Chondrocyte (in vitro differentiated cells): ENCODE data around the gene LYPD5. TPM values are rescaled to one million over a fixed set of nuclear protein-coding genes. Genes with fewer than 3 reads are reported as not detected.
"Not testable (repeated sequence)": the region's sequence is repeated elsewhere in the genome, so short reads cannot be mapped to it uniquely, and the experiment has no call there.

Experiments used
- DNase-seq: peaks from one replicate; pipeline ENCODE4 v3.0.0; 2021; ENCODE audit warnings: mixed read lengths, low spot score
- H3K27ac Mint-ChIP-seq: one replicate; pipeline ENCODE4 v1.8.0; 2021; ENCODE audit warnings: mild to moderate bottlenecking, moderate library complexity, mixed read lengths; ENCODE audit not compliant: unreplicated experiment
- H3K27me3 Mint-ChIP-seq: 2 replicates; pipeline ENCODE4 v1.8.0; 2021; ENCODE audit warnings: low read depth, mixed read lengths
- H3K36me3 Mint-ChIP-seq: 2 replicates; pipeline ENCODE4 v1.8.0; 2021; ENCODE audit warnings: low read depth, mixed read lengths
- H3K4me1 Mint-ChIP-seq: 2 replicates; pipeline ENCODE4 v1.8.0; 2021; ENCODE audit warnings: low read depth, mild to moderate bottlenecking, mixed read lengths
- H3K4me3 Mint-ChIP-seq: one replicate; pipeline ENCODE4 v1.8.0; 2021; ENCODE audit warnings: mild to moderate bottlenecking, moderate library complexity, mixed read lengths; ENCODE audit not compliant: unreplicated experiment
- H3K9me3 Mint-ChIP-seq: 2 replicates; pipeline ENCODE4 v1.8.0; 2021; ENCODE audit warnings: low read depth, mixed read lengths
- CTCF ChIP-seq: fragments of 200-600 bp; sonication (generic); IDR thresholded peaks from 2 replicates; pipeline ENCODE4 v1.5.0; 2021; ENCODE audit warnings: antibody characterized with exemption, mild to moderate bottlenecking, moderate library complexity
- total RNA-seq: library from RNA; stranded (reverse); gene quantifications from 3 replicates; pipeline ENCODE4 v1.2.1, GENCODE V29; 2021

LYPD5 gene
- total RNA-seq, 1 donor from 2014 or later = not detected

GRCh38 chr19:43818500-43818899, 16.3 kb upstream of the LYPD5 start:
- Mint-ChIP-seq H3K27ac (no peak overlapping the region), H3K4me1 (no peaks in the 10 kb centered on the region), H3K27me3 (peaks cover 10% of the 10 kb centered on the region), H3K9me3 (peaks cover 2% of the 10 kb centered on the region), H3K4me3 (no peak overlapping the region), H3K36me3 (no peaks in the 10 kb centered on the region)
- no peak for TF ChIP-seq CTCF
- DNase-seq = no peak

GRCh38 chr19:43817454-43817853, 15.2 kb upstream of the LYPD5 start:
- not testable (repeated sequence) for H3K4me3 Mint-ChIP-seq, H3K36me3 Mint-ChIP-seq, DNase-seq, H3K9me3 Mint-ChIP-seq, H3K4me1 Mint-ChIP-seq, H3K27ac Mint-ChIP-seq
- peaks cover 14% of the 10 kb centered on the region for H3K27me3 Mint-ChIP-seq

- no peak for DNase-seq
- H3K4me1 Mint-ChIP-seq = no peaks in the 10 kb centered on the region
- peaks cover 10% of the 10 kb centered on the region for H3K27me3 Mint-ChIP-seq
- no peak overlapping the region for H3K4me3 Mint-ChIP-seq
- H3K27ac Mint-ChIP-seq = no peak overlapping the region
- peaks cover 2% of the 10 kb centered on the region for H3K9me3 Mint-ChIP-seq
- H3K36me3 Mint-ChIP-seq = no peaks in the 10 kb centered on the region
- TF ChIP-seq CTCF = no peak
These were observed 12.6 kb upstream of the LYPD5 start for GRCh38 chr19:43814663-43815352.

GRCh38 chr19:43812688-43813087, 10.4 kb upstream of the LYPD5 start:
- Mint-ChIP-seq H3K27me3 (peaks cover 12% of the 10 kb centered on the region), H3K27ac (no peak overlapping the region), H3K36me3 (no peaks in the 10 kb centered on the region)

GRCh38 chr19:43812259-43812658, 10.0 kb upstream of the LYPD5 start:
- Mint-ChIP-seq H3K27ac (no peak overlapping the region), H3K9me3 (peaks cover 2% of the 10 kb centered on the region), H3K27me3 (peaks cover 12% of the 10 kb centered on the region), H3K36me3 (no peaks in the 10 kb centered on the region), H3K4me1 (no peaks in the 10 kb centered on the region), H3K4me3 (no peak overlapping the region)
- DNase-seq = no peak
- no peak for TF ChIP-seq CTCF

More at GRCh38 chr19:43812688-43813087, 10.4 kb upstream of the LYPD5 start:
- Mint-ChIP-seq H3K9me3 (peaks cover 2% of the 10 kb centered on the region), H3K4me1 (no peaks in the 10 kb centered on the region), H3K4me3 (no peak overlapping the region)
- no peak for TF ChIP-seq CTCF
- no peak for DNase-seq

- Mint-ChIP-seq H3K27ac (no peak overlapping the region), H3K27me3 (peaks cover 12% of the 10 kb centered on the region), H3K36me3 (no peaks in the 10 kb centered on the region), H3K4me3 (no peak overlapping the region), H3K9me3 (no peaks in the 10 kb centered on the region), H3K4me1 (no peaks in the 10 kb centered on the region)
- TF ChIP-seq CTCF = no peak
- DNase-seq = no peak
These were observed 9.6 kb upstream of the LYPD5 start for GRCh38 chr19:43811837-43812236.
